HCT116 (cell line): ENCODE measurements around the gene HOXB8. TPM values are rescaled to one million over a fixed set of nuclear protein-coding genes. Genes with fewer than 3 reads are reported as not detected.

Source experiments
- ATAC-seq: fragments of 200-7000 bp; cut with Tn5 transposase; 2 replicates; pipeline ENCODE4 v1.9.1; 2020; ENCODE audit warnings: mild to moderate bottlenecking, moderate library complexity
- BruUV-seq: library from RNA; stranded (reverse); fragments of 400-500 nt; replicated peaks from 2 replicates; lab custom pipeline; 2021; lab: Mats Ljungman, UMichigan
- CTCF ChIA-PET: fragments of 300-600 bp; sonication (Branson Sonifier 250); formaldehyde crosslinking; loops from one replicate; lab custom pipeline; 2021; ENCODE audit warnings: antibody characterized with exemption; lab: Charles Lee
- POLR2A ChIA-PET: fragments of 300-600, 350-600 bp; sonication (Branson Sonifier 250); formaldehyde crosslinking; loops from one replicate; lab custom pipeline; 2021; ENCODE audit warnings: antibody characterized with exemption; lab: Charles Lee
- RAD21 ChIA-PET, 2 experiments: fragments of 300-600 bp; sonication (Branson Sonifier 250); formaldehyde crosslinking; loops; one replicate each; lab custom pipeline; 2023; ENCODE audit warnings: low total read pairs in 2 of 2; ENCODE audit not compliant: uncharacterized antibody in 2 of 2, unreplicated experiment in 2 of 2, low non-redundant PET in 1 of 2; lab: Charles Lee
- DNase-seq: peaks from one replicate; pipeline ENCODE4 v3.0.0-alpha.2; 2010; ENCODE audit warnings: low read depth, low spot score
- H2AFZ ChIP-seq: fragments of 200-600 bp; shearing (Covaris generic), sonication (generic); 2 replicates; pipeline ENCODE4 v1.6.1; 2017; ENCODE audit warnings: low read depth, mixed run types, mixed read lengths, antibody characterized with exemption, low read length; ENCODE audit not compliant: poor library complexity, severe bottlenecking
- H3K27ac ChIP-seq: 2 replicates; pipeline ENCODE4 v1.5.1; 2012; ENCODE audit warnings: low read depth, low read length
- H3K27me3 ChIP-seq: fragments of 200-600 bp; sonication (generic); 2 replicates; pipeline ENCODE4 v1.6.1; 2016; ENCODE audit warnings: mixed run types, low read length, mixed read lengths; ENCODE audit not compliant: insufficient read depth
- H3K36me3 ChIP-seq, 2 experiments: fragments of 200-500 bp in 1 of 2; fragments of 200-600 bp in 1 of 2; sonication (Bioruptor generic) in 1 of 2; sonication (generic) in 1 of 2; 2 replicates each; pipeline versions ENCODE4 v1.5.1 to v1.6.1; 2014 to 2016; ENCODE audit warnings: low read length in 2 of 2, inconsistent platforms in 1 of 2, mixed read lengths in 1 of 2, mixed run types in 1 of 2; ENCODE audit not compliant: insufficient read depth in 2 of 2, control insufficient read depth in 1 of 2
- H3K4me1 ChIP-seq, 2 experiments: fragments of 200-600 bp in 1 of 2; sonication (generic) in 1 of 2; 2 replicates each; pipeline versions ENCODE4 v1.5.1 to v1.6.1; 2012 to 2017; ENCODE audit warnings: low read length in 2 of 2, inconsistent platforms in 1 of 2, mild to moderate bottlenecking in 1 of 2, mixed read lengths in 1 of 2, mixed run types in 1 of 2, moderate library complexity in 1 of 2; ENCODE audit not compliant: insufficient read depth in 2 of 2, control insufficient read depth in 1 of 2
- H3K4me2 ChIP-seq: fragments of 200-600 bp; sonication (generic); 2 replicates; pipeline ENCODE4 v1.6.1; 2017; ENCODE audit warnings: mixed run types, low read length, mixed read lengths
- H3K4me3 ChIP-seq, 2 experiments: fragments of 200-600 bp in 1 of 2; sonication (generic) in 1 of 2; replicated peaks in 1 of 2; 2 replicates each; pipeline ENCODE4 v1.5.1; 2011 to 2016; ENCODE audit warnings: low read length in 2 of 2, control low read depth in 1 of 2, low read depth in 1 of 2, mild to moderate bottlenecking in 1 of 2, mixed read lengths in 1 of 2, mixed run types in 1 of 2
- H3K79me2 ChIP-seq: fragments of 200-600 bp; sonication (generic); 2 replicates; pipeline ENCODE4 v1.6.1; 2017; ENCODE audit warnings: mild to moderate bottlenecking, mixed run types, low read length, moderate library complexity, mixed read lengths; ENCODE audit not compliant: insufficient read depth
- H3K9ac ChIP-seq: fragments of 200-600 bp; sonication (generic); 2 replicates; pipeline ENCODE4 v1.6.1; 2016; ENCODE audit warnings: low read length, mixed read lengths
- H3K9me2 ChIP-seq: fragments of 200-600 bp; sonication (generic), shearing (Covaris generic); 2 replicates; pipeline ENCODE4 v1.6.1; 2017; ENCODE audit warnings: mixed run types, mild to moderate bottlenecking, moderate library complexity; ENCODE audit not compliant: insufficient read depth
- H3K9me3 ChIP-seq, 2 experiments: fragments of 200-500 bp in 1 of 2; fragments of 200-600 bp in 1 of 2; sonication (Bioruptor generic) in 1 of 2; sonication (generic) in 1 of 2; 2 replicates each; pipeline ENCODE4 v1.6.1; 2014 to 2017; ENCODE audit warnings: low read length in 2 of 2, mixed read lengths in 2 of 2, inconsistent platforms in 1 of 2, low read depth in 1 of 2, mild to moderate bottlenecking in 1 of 2, mixed run types in 1 of 2, moderate library complexity in 1 of 2; ENCODE audit not compliant: control insufficient read depth in 1 of 2, insufficient read depth in 1 of 2
- H4K20me1 ChIP-seq: fragments of 200-600 bp; sonication (generic), shearing (Covaris generic); 2 replicates; pipeline ENCODE4 v1.6.1; 2017; ENCODE audit warnings: mixed run types, mild to moderate bottlenecking, moderate library complexity; ENCODE audit not compliant: insufficient read depth
- CBX3 ChIP-seq: IDR thresholded peaks from 2 replicates; pipeline ENCODE4 v1.6.1; 2012; ENCODE audit warnings: low read depth
- CEBPB ChIP-seq: IDR thresholded peaks from 2 replicates; pipeline ENCODE4 v1.6.1; 2012; ENCODE audit warnings: low read depth
- EGR1 ChIP-seq: IDR thresholded peaks from 2 replicates; pipeline ENCODE4 v1.6.1; 2012; ENCODE audit warnings: low read depth
- ELF1 ChIP-seq: IDR thresholded peaks from 2 replicates; pipeline ENCODE4 v1.6.1; 2012; ENCODE audit warnings: low read depth, borderline replicate concordance
- EZH2 ChIP-seq: fragments of 200-600 bp; sonication (generic); IDR thresholded peaks from 2 replicates; pipeline ENCODE4 v1.6.1; 2017; ENCODE audit warnings: antibody characterized with exemption, mixed run types
- JUND ChIP-seq: IDR thresholded peaks from 2 replicates; pipeline ENCODE4 v1.6.1; 2012
- POLR2A ChIP-seq: IDR thresholded peaks from 2 replicates; pipeline ENCODE4 v1.7.0; 2011; ENCODE audit warnings: borderline replicate concordance; ENCODE audit not compliant: insufficient read depth, insufficient read length; ENCODE audit errors: extremely low read depth
- RAD21 ChIP-seq: IDR thresholded peaks from 2 replicates; pipeline ENCODE4 v1.6.1; 2012; ENCODE audit warnings: low read depth, mild to moderate bottlenecking
- SIN3A ChIP-seq: IDR thresholded peaks from 2 replicates; pipeline ENCODE4 v1.6.1; 2012; ENCODE audit warnings: low read depth
- SP1 ChIP-seq: IDR thresholded peaks from 2 replicates; pipeline ENCODE4 v1.6.1; 2012; ENCODE audit warnings: low read depth
- SRF ChIP-seq: IDR thresholded peaks from 2 replicates; pipeline ENCODE4 v1.6.1; 2012; ENCODE audit warnings: low read depth
- TCF7L2 ChIP-seq: IDR thresholded peaks from 2 replicates; pipeline ENCODE4 v1.7.0; 2011; ENCODE audit warnings: borderline replicate concordance, inconsistent platforms; ENCODE audit not compliant: insufficient read depth, insufficient read length; ENCODE audit errors: extremely low read depth
- ZFX ChIP-seq: fragments of 450-650 bp; IDR thresholded peaks from 2 replicates; pipeline ENCODE4 v1.6.1; 2017
- ZNF274 ChIP-seq: fragments of 200-500 bp; sonication (Bioruptor generic); IDR thresholded peaks from 2 replicates; pipeline ENCODE4 v1.6.1; 2014; ENCODE audit warnings: mild to moderate bottlenecking, low read depth, low read length, inconsistent platforms
- intact Hi-C: fragments of 100-400 bp; cut with micrococcal nuclease; formaldehyde crosslinking; loops from 2 replicates; pipeline ENCODE4 v1.10.0; 2022
- total RNA-seq: library from RNA; stranded (reverse); gene quantifications from one replicate; pipeline ENCODE4 v1.2.1, GENCODE V29; 2021; ENCODE audit not compliant: unreplicated experiment
- TF ChIP-seq, protein P1 (sequence below): IDR thresholded peaks from 2 replicates; pipeline ENCODE4 v1.6.1; 2011; ENCODE audit warnings: mild to moderate bottlenecking, low read length, moderate library complexity; ENCODE audit not compliant: insufficient replicate concordance; ENCODE audit errors: extremely low read depth
- TF ChIP-seq, protein P2 (sequence below): IDR thresholded peaks from 2 replicates; pipeline ENCODE4 v1.6.1; 2012; ENCODE audit warnings: low read depth
- TF ChIP-seq, protein P3 (sequence below): IDR thresholded peaks from 2 replicates; pipeline ENCODE4 v1.6.1; 2012
- TF ChIP-seq, protein P4 (sequence below): IDR thresholded peaks from 2 replicates; pipeline ENCODE4 v1.6.1; 2012

HOXB8 gene
- total RNA-seq, 1 experiment from 2014 or later: 44.7 TPM

DNA sequence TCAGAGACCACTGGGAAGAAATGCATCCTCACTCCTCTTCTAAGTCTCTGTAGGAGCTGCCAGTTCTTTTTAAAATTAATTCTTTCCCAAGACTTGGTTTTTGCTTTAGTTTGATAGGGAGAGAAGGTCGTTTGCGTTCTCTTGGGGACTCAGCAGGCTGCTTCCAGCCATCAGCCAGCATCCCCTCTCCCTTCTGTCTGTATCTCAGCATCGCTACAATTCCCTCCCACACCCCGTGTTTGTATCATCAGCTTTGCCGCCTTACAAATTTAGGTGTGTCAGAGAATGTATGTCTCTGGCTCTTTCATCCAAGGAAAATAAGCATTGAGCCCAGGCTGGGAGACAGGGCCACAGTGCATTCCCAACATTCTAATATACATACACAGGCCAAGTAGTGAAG lies 15.7 kb downstream of the HOXB8 start (continued):
- TF ChIP-seq, protein P1, sequence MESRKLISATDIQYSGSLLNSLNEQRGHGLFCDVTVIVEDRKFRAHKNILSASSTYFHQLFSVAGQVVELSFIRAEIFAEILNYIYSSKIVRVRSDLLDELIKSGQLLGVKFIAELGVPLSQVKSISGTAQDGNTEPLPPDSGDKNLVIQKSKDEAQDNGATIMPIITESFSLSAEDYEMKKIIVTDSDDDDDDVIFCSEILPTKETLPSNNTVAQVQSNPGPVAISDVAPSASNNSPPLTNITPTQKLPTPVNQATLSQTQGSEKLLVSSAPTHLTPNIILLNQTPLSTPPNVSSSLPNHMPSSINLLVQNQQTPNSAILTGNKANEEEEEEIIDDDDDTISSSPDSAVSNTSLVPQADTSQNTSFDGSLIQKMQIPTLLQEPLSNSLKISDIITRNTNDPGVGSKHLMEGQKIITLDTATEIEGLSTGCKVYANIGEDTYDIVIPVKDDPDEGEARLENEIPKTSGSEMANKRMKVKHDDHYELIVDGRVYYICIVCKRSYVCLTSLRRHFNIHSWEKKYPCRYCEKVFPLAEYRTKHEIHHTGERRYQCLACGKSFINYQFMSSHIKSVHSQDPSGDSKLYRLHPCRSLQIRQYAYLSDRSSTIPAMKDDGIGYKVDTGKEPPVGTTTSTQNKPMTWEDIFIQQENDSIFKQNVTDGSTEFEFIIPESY: no peak
- TF ChIP-seq ZFX: no peak
- no peak for TF ChIP-seq EZH2
- TF ChIP-seq EGR1: no peak
- TF ChIP-seq, protein P2, sequence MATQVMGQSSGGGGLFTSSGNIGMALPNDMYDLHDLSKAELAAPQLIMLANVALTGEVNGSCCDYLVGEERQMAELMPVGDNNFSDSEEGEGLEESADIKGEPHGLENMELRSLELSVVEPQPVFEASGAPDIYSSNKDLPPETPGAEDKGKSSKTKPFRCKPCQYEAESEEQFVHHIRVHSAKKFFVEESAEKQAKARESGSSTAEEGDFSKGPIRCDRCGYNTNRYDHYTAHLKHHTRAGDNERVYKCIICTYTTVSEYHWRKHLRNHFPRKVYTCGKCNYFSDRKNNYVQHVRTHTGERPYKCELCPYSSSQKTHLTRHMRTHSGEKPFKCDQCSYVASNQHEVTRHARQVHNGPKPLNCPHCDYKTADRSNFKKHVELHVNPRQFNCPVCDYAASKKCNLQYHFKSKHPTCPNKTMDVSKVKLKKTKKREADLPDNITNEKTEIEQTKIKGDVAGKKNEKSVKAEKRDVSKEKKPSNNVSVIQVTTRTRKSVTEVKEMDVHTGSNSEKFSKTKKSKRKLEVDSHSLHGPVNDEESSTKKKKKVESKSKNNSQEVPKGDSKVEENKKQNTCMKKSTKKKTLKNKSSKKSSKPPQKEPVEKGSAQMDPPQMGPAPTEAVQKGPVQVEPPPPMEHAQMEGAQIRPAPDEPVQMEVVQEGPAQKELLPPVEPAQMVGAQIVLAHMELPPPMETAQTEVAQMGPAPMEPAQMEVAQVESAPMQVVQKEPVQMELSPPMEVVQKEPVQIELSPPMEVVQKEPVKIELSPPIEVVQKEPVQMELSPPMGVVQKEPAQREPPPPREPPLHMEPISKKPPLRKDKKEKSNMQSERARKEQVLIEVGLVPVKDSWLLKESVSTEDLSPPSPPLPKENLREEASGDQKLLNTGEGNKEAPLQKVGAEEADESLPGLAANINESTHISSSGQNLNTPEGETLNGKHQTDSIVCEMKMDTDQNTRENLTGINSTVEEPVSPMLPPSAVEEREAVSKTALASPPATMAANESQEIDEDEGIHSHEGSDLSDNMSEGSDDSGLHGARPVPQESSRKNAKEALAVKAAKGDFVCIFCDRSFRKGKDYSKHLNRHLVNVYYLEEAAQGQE: no peak

DNA sequence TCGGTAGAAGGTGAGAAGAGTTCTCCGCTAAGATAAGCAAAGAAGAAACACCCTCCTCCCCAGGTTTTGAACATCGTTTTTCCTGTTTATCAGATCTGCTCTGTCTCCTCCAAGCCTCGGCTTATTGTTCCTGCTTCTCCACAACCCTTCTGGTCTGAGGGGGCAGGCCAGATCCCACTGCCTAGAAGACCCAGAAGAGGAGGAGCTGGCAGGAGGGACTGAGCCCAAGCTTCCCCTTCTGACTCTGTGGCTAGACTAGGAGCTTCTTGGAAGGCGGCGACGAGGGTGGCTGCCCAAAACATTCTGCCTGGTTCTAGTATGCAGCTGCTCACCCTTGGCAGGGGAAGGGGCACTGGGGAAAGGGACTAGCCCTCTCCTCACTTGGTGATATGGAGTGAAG lies 16.4 kb downstream of the HOXB8 start:
- Histone ChIP-seq H3K4me3 (no peak overlapping the region), H3K9me3 (no peaks in the 10 kb centered on the region), H3K9ac (no peak overlapping the region), H3K4me2 (no peak overlapping the region), H3K4me1 (peaks cover 23 to 32% of the 10 kb centered on the region in 2 experiments), H3K9me2 (no peaks in the 10 kb centered on the region), H4K20me1 (peaks cover 4% of the 10 kb centered on the region; the same call in 1 of the 2 replicates), H3K27ac (no peak overlapping the region), H2AFZ (no peak overlapping the region), H3K79me2 (peaks cover 100% of the 10 kb centered on the region), H3K36me3 (peaks cover 26 to 27% of the 10 kb centered on the region in 2 experiments; a peak in 3 of 4 replicates), H3K27me3 (no peaks in the 10 kb centered on the region)
- ChIA-PET RAD21 (interaction anchor here in 1 of 2 experiments (0.6 kb wide), 1 partner anchor 16 kb away, joined by 4 read pairs; no protein-coding TSS in a partner anchor), POLR2A (no interaction called here), CTCF (no interaction called here)
- intact Hi-C loops: no loop called here
- no peak for ATAC-seq
- no peak for DNase-seq
- BruUV-seq: no TSS peak
- TF ChIP-seq EZH2 (no peak), ZFX (no peak), ZNF274 (no peak), SIN3A (no peak), SRF (no peak), CEBPB (no peak), POLR2A (no peak), JUND (no peak), RAD21 (no peak), TCF7L2 (no peak), SP1 (no peak), CBX3 (no peak), ELF1 (no peak)
- TF ChIP-seq, protein P3, sequence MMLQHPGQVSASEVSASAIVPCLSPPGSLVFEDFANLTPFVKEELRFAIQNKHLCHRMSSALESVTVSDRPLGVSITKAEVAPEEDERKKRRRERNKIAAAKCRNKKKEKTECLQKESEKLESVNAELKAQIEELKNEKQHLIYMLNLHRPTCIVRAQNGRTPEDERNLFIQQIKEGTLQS: no peak
- TF ChIP-seq, protein P4, sequence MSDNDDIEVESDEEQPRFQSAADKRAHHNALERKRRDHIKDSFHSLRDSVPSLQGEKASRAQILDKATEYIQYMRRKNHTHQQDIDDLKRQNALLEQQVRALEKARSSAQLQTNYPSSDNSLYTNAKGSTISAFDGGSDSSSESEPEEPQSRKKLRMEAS: no peak
